GM15510 (cell line): ENCODE results near the gene ZDHHC3.

Experiments used
- POLR2A ChIP-seq: IDR thresholded peaks from 3 replicates; pipeline ENCODE4 v1.6.1; 2011; ENCODE audit warnings: borderline replicate concordance; ENCODE audit not compliant: insufficient read length; ENCODE audit errors: extremely low read depth

ZDHHC3 gene

DNA sequence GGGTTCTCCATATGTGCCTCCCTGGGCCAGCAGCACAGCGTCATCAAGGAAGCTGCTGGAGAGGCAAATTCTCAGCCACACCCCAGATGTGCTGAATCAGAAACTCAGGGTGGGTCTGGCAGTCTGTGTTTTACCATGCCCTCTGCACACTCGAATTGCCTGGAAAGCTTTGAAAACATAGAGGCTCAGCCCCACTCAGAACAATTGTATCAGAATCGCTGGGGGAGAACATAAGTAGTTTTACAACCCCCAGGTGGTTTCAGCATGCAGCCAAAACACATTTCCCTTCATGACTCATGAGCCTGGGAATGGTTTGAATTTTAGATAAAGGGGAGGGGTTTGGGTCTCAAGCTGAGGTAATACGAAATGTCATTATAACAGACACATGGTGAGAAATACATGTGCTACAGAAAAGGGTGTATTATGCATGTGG lies 92.0 kb downstream of the ZDHHC3 start:
- TF ChIP-seq POLR2A = no peak

DNA sequence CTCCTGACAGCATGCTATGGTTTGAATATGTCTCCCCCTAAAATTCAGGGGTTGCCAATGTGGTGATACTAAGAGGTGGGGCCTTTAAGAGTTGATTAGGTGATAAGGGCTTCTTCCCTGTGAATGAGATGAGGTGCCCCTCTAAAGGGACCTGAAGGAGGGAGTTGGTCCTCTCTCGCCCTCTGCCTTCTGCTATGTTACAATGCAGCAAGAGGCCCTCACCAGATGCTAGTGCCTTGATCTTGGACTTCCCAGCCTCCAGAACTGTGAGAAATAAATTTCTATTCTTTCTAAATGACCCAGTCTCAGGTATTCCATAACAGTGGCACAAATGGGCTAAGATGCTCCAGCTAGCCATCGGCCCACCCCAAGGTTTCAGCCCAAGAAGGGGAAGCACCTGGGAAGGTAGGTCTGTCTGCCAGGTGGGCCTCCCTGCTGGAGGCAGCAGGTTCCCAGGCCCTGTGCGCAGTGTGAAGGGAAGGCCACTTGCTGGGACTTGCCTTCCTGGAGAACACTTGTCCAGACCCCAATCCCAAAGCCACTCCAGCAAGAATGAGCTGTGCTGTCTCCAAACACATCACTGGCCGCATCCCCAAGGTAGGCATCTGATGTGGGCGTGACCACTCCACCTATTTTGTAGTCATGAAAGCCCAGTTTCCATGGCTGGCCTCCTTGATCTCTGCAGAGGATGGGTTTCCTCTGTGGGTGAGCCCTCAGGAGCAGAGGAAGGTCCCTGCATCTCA lies 92.6 kb downstream of the ZDHHC3 start:
- TF ChIP-seq POLR2A = no peak

DNA sequence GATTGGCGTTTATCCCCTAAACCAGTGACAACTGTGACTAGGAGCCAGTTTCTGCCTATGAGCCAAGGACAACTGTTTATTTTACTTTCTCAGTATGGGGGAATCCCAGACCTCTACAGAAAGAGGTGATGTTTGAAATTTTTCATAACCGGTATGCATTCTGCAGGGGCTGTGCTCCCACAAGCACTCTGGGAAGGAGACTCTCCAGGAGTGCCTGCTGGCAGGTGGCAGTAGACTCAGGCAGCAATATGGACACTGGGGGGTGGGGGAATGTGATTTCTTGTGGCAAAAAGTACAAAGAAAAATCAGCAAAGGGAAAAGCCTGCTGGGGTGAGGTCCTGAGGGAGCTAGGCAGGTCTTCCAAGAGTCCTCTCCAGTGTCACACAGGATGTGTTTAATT lies 95.7 kb downstream of the ZDHHC3 start:
- no peak for TF ChIP-seq POLR2A

DNA sequence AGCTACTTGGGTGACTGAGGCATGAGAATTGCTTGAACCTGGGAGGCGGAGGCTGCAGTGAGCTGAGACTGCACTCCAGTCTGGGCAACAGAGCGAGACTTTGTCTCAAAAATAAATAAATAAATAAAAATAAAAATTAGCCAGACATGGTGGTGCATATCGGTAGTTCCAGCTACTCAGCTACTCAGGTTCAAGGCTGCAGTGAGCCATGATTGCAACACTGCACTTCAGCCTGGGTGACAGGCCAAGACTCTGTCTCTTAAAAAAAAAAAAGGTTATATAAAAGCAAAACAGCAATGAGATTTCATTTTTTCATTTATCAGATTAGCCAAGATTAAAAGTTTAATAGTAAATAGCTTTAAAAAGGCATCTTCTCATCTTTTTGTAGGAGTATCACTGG lies 98.6 kb downstream of the ZDHHC3 start:
- no peak for TF ChIP-seq POLR2A

DNA sequence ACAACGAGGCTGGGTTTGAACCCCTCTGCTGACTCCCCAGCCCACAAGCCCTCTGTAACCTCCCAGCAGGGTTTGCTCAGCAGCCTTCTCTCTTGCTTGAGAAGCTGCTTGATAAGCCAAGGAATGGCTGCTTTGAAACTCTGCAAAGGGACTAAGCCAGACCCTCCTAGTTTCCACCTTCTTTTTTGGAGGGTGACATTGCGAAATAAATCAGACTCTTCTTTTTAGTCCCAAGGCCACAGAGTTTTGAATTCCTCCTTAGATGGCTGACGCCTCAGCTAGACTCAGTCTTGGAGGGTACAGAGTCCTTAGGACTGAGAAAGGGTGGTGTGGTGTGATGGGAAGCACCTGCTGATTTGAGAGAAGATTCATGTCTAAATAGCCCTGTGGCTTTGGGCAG lies 100.4 kb downstream of the ZDHHC3 start:
- no peak for TF ChIP-seq POLR2A
